ENCODE results near the gene PTPN11.

The PTPN11 gene

GRCh38 chr12:112555621-112556233, 137.0 kb downstream of the PTPN11 start:
- no peak for DNase-seq

GRCh38 chr12:112557951-112558630, 139.3 kb downstream of the PTPN11 start:
- no peak for DNase-seq

Measured in DMS153 (cell line).